Measurements from ENCODE around the gene CLDN22. TPM values are rescaled to one million over a fixed set of nuclear protein-coding genes. Genes with fewer than 3 reads are reported as not detected.
A peak's percentile ranks its signal among the peaks of the same experiment; 100 is the strongest.

CLDN22 gene
- total RNA-seq, 1 donor = under 0.01 TPM

- TF ChIP-seq CTCF (IDR thresholded peaks at IDR 0.05; ENCODE audit: insufficient read depth, low read length) = no peak
- no peak for DNase-seq (ENCODE audit: low read depth)
- H3K4me3 ChIP-seq (ENCODE audit: low read depth, low read length) = no peak overlapping the region
These were observed 7.2 kb downstream of the CLDN22 start for GRCh38 chr4:183312841-183313240.

DNA sequence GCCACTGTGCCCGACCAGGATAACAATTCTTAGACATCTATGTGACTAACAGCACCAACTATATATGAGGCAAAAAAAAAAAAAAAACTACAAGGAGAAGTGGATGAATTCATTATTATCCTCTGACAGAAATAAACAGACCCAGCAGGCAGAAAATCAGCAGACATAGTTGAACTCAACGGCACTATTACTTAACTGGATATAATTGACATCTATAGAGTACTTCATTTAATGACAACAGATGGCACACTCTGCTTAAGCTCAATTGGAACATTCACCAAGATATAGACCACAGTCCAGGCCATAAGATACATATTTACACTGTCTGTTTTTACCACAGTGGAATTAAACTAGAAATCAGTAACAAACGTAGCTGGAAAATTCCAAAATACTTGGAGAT, 13.3 kb downstream of the CLDN22 start:
- TF ChIP-seq CTCF (IDR thresholded peaks at IDR 0.05; ENCODE audit: insufficient read depth, low read length) = no peak
- DNase-seq (ENCODE audit: low read depth) = no peak
- H3K4me3 ChIP-seq (ENCODE audit: low read depth, low read length) = no peak overlapping the region

- no peak overlapping the region for H3K4me3 ChIP-seq (ENCODE audit: low read depth, low read length)
- DNase-seq (ENCODE audit: low read depth) = no peak
- no peak for TF ChIP-seq CTCF (IDR thresholded peaks at IDR 0.05; ENCODE audit: insufficient read depth, low read length)
These were observed 15.5 kb downstream of the CLDN22 start for GRCh38 chr4:183304538-183304937.

DNA sequence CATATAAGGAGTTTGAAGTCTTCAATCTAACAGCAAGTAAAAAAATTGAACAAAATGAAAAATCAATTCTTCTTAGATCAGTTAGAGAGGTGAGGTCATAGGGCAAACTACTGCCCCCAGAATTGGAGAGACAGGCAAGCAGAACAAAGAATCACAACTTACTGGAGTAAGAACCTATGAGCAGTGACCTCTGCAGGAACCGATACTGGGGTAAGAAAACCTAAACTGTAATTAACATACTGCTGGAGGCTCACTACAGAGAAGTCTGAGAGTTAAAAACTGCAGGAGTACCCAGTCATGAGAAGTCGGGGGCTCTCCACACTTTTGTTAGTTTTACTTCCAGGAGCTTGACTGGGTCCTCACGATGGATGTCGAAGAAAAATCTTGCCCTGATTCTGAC, 16.0 kb downstream of the CLDN22 start:
- TF ChIP-seq CTCF (IDR thresholded peaks at IDR 0.05; ENCODE audit: insufficient read depth, low read length) = no peak
- DNase-seq (ENCODE audit: low read depth) = no peak
- H3K4me3 ChIP-seq (ENCODE audit: low read depth, low read length) = no peak overlapping the region

DNA sequence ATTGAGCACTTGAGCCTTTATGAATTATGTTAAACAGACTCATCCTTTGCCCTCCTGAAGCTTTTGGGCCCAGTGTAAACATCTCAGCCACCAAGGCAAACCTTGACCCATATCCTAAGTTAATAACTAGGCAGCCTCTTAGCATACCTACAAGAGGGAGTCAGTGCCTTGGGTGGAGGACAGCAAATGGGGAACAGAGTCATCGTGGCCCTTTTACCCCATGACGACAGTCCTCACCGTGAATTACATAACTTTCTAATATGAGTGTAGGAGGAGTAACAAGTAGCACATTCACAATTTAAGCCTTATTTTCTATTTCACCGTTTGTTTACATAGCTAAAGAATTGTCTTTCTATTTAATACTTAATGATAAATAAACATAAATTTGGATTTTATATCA, 16.8 kb downstream of the CLDN22 start:
- no peak overlapping the region for H3K4me3 ChIP-seq (ENCODE audit: low read depth, low read length)
- no peak for DNase-seq (ENCODE audit: low read depth)
- TF ChIP-seq CTCF (IDR thresholded peaks at IDR 0.05; ENCODE audit: insufficient read depth, low read length) = no peak

DNA sequence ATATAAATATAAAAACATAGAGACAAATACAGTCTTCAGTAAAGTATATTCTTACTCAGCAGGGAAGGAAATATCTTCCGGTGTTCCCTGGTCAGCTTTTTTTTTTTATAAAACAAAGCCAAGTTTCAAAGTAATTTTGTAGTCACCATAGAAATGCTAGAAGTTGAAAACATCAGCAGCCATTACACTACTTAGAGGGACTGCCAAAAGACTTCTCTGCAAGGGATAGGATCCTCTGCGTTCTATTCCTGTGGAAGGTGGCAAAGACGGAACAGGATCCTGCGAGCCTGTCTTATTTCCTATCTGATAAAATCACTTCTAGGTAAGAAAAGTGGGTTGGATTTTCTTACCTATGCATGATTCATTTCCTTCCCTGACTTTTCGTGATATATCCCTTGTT, 19.4 kb downstream of the CLDN22 start:
- DNase-seq (ENCODE audit: low read depth) = no peak
- TF ChIP-seq CTCF (IDR thresholded peaks at IDR 0.05; ENCODE audit: insufficient read depth, low read length) = no peak
- H3K4me3 ChIP-seq (ENCODE audit: low read depth, low read length) = no peak overlapping the region

DNA sequence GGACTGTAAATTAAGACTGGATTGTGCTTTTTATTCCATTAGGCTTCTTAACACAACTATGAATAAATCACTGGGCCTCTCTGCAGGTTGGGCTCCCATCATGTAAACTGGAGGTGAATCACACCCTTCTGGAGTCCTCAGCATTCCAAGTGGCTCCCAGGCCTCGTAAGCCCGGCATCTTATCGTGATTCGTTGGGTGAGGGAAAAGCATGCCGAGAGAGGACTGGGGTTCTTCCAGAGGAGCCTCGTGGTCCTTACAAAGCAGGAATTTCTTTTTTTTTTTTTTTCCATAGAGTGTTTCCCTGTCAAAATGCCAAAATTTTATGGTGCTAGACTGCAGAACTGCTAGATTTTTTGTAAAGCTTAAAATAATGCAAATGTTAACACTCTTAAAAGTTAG, 20.0 kb downstream of the CLDN22 start:
- H3K4me3 ChIP-seq (ENCODE audit: low read depth, low read length) = no peak overlapping the region
- peak; percentile 55 for DNase-seq (ENCODE audit: low read depth)
- TF ChIP-seq CTCF (IDR thresholded peaks at IDR 0.05; ENCODE audit: insufficient read depth, low read length) = no peak

All from fibroblast of the aortic adventitia (primary cell).